ENCODE data around the gene PFKL. TPM values are rescaled to one million over a fixed set of nuclear protein-coding genes. Genes with fewer than 3 reads are reported as not detected.

The PFKL gene
- total RNA-seq, 1 donor from 2014 or later, result 217 TPM

DNA sequence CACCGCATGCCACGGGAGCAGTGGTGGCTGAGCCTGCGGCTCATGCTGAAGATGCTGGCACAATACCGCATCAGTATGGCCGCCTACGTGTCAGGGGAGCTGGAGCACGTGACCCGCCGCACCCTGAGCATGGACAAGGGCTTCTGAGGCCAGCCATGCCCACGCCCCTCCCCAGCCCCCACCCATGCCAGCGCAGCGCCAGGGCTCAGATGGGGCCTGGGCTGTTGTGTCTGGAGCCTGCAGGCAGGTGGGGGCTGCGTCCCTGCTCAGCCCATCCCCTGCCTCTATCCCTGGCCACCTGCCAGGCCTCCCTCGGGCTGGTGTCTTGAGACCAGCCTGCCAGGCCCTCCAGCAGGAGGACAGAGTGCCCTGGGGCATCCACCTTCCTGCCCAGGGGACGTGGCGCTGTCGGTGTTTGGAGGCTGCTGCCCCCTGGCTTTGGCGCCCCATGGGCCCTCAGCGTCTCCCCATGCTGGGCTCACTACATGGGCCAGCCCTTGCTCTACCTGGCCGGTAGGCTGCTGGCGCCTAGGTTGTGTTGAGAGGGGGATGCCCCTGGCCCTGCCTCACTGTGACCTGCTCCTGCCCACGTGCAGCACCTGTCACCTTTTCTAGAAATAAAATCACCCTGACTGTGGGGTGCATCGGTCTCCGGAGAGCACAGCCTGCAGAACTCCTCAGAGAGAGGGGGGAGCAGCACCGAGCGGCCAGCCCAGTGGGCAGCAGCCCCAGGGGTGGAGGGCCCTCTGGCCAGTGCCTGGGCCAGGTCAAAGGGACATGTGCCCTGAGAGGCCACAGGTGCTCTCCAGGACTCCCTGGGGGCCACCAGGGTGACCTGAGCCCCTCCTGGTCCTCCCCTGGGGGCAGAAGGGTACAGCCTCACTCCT is 27.1 kb downstream of the PFKL start:
- intact Hi-C loops (cut with micrococcal nuclease), result no loop called here

DNA sequence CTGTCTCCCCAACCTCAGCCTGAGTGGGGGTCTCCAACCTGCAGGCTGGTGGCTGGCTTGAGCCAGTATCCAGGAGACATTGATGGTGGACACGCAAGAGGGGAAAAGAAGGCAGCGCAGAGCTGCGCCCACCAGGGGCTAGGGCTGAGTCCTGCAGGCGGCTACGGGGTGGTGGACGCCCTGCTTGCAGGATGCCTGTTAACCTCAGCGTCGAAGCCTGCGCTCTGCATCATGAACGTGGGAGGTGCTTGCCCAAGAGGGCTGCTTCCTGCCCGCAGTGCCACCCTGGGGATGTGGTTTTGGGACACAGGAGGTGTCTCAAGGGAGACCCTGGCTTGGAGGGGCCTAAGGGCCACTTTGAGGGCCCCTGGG is 27.7 kb downstream of the PFKL start:
- intact Hi-C loops (cut with micrococcal nuclease), result no loop called here

DNA sequence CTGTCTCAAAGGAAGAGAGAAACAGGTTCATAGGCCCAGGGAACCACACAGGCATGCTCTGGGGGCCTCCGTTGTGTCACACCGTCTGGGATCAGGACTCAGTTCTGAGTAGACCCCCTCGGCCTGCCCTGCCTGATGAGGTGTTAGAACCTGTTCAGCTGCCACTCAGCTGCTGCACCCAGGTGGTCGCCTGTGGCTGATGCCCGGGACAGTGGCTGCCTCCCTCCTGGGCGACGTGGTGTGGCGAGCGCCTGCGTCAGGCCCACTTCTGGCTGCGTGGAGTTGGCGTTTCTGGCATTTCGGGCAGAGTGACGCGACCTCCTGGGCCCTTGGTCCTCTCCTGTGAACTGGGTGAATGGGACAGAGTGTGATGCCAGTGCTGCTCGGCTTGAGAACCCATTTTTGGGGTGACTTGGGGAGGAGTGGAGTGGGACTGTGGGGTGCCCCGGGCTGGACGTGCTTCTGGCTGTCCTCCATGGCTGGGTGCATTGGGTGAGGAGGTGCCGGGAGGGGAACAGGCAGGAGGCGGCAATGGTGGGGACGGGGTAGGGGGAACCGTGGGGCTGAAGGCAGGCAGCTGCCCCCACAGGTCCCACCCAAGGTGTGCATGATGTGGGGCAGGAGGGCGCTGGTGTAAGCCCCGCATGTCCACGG is 28.5 kb downstream of the PFKL start:
- intact Hi-C loops (cut with micrococcal nuclease), result no loop called here

DNA sequence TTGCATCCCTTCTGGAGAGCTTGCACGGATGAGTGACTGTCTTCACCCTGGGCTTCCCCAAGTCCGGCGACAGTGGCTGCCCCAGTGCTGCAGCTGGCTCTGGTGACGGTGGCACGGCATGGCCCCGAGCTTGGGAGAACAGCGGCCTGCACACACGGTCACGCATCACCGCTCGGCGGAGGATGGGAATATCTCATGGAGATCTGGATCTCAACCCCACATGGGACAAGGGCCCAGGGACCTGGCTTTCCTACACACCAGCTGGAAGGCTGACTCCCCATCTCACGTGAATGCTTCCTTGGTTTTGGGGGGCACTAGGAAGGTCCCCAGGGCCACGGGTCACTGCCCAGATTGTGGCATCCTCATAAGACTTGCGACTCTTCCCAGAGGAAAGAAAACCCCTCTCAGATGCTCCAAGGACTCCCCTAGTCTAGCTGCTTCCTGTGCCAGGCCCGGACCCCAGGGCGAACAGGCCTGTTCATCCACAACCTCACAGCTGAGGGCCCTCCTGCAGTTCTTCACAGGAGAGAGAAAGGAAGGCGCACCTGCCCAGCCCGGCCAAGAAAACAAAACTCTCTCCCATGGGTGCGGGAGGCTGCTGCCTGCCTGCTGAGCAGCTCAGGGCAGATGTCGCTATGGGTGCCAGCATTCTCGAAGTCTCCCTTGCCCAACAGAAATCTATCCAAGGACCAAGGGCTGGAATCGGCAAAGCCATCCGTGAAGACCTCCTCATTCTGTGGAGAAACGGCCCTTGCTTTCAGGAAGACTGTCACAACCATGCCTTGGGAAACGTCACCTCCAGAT is 29.4 kb downstream of the PFKL start:
- intact Hi-C loops (cut with micrococcal nuclease), result no loop called here

DNA sequence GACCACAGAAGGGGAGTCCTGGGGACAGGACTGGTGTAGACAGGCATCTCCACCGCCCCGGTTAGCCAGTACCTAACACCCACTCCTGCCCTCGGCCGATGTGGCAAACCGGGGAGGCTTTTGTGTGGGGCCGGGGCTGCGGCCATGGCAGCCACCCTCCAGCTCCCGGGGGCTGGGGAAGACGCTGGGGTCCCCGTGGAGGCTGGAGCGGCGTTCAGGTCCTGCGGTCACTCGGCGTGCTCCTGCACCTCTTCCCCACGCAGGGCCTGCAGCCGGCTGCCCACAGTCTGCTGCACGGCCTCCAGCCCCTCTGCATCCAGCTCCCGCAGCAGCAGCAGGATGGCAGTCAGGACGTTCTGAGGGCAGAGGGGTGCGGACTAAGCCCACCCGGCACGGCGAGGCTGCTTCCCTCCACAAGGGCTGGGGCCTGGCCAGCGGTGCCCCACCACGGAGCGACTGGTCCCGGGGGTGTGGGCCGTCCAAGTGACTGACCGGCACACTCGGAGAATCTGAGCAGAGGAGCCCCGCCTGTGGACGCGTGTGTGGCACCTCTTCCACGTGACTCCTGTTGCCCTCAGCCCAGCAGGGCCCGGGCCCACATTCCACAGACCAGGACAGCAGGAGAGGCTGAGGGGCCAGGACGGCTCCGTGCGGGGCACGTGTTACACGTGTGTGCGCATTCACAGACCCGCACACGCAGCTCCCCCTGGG is 30.3 kb downstream of the PFKL start:
- intact Hi-C loops (cut with micrococcal nuclease), result no loop called here

DNA sequence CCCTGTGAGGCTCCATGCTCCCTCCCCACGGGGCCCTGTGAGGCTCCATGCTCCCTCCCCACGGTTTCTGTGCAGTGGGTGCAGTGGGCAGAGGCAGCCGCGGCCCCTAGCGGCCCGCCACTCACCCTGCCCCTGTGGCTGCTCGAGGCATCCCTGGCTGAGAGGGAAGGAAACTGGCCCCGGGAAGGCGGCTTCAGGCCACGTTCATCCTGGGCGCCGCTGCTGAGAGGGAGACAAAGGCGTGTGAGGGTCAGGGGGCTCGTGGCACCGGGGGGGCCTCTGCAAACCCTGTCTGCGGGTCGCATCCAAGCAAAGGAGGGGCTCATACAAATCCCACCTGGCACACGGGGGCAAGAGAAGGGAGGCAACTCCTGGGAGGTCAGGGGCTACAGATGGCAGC is 30.8 kb downstream of the PFKL start:
- intact Hi-C loops (cut with micrococcal nuclease), result no loop called here

DNA sequence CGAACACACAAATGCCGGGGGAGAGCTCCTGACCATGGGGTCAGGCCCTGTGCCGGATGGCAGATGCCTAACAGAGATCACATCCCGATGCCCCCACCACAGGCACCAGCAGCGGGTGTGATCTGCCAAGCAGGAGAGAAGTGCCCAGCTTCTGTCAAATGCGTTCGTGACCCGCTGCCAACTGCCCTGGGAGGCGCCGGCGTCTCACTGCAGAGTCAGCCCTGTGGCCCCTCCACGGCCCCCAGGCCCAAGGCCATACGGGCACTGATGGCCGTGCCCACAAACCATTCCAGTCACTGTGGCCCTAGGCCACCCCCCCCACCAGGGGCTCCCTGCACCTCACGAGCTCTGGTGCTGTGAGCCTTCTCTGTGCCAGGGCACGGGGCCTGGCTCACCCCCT is 31.4 kb downstream of the PFKL start:
- intact Hi-C loops (cut with micrococcal nuclease), result no loop called here

DNA sequence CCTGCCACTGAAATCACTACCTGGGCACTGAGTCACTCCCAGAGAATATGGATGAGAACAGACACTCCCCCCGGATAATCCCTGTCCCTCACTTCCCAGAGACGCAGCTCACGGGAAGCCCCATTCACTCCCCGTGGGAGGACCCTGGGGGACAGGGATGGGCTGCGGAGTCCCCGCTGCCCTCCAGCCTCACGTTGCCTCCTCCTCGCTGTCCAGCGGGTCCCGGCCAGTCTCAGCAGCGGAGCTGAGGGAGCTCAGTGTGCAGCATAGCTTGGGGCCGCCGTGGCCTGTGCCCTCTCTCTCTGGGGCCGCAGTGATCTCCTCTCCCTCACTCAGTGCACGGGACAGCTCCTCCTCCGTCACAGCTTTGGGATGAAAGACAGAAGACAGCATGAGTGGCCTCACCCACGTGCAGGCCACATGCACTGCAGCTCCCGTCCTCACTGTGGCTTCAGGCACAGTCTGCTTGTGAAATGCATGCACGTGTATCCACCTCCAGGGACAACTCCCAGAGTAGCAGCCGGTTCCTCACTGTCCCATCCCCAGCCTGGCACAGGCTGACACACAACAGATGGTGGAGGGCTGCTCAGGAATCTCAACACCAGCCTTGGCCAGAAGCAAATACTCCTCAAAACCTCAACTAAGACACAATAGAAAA is 31.9 kb downstream of the PFKL start:
- intact Hi-C loops (cut with micrococcal nuclease), result no loop called here

DNA sequence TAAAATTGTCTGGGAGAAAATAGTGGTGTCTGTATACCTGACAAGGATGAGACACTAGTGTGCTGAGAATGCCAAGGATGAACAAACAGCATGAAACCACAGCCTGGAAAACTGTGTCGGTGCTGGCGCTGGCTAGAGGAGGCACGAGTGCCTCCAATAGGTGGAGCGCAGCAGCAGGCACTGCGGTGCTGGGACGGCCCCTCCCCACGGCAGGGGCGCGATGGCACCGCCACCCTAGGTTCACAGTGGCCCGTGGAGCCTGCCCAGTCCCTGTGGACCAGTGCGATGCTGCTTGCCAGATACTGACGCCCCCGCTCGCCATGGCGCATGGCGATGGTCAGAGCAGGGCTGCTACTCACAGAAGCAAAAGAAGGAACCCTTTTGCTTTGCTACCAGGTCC is 32.5 kb downstream of the PFKL start:
- intact Hi-C loops (cut with micrococcal nuclease), result no loop called here

DNA sequence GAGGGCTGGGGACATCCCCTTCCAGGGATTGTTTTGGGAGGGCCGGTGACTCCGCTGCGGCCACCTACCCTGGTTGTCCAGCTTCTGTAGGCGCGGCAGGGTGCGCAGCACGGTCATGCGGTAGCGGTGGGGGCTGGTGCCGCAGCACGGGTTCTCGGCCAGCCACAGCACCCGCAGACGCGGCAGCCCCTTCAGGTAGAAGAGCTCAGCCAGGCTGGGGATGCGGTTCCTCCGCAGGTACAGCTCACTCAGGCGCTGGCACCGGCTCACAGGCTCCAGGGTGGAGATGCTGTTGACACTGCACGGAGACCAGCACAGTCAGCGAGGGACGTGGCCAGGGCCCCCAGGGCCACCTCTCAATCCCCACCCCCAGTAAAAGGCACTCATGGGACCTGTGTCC is 33.1 kb downstream of the PFKL start:
- intact Hi-C loops (cut with micrococcal nuclease), result no loop called here

DNA sequence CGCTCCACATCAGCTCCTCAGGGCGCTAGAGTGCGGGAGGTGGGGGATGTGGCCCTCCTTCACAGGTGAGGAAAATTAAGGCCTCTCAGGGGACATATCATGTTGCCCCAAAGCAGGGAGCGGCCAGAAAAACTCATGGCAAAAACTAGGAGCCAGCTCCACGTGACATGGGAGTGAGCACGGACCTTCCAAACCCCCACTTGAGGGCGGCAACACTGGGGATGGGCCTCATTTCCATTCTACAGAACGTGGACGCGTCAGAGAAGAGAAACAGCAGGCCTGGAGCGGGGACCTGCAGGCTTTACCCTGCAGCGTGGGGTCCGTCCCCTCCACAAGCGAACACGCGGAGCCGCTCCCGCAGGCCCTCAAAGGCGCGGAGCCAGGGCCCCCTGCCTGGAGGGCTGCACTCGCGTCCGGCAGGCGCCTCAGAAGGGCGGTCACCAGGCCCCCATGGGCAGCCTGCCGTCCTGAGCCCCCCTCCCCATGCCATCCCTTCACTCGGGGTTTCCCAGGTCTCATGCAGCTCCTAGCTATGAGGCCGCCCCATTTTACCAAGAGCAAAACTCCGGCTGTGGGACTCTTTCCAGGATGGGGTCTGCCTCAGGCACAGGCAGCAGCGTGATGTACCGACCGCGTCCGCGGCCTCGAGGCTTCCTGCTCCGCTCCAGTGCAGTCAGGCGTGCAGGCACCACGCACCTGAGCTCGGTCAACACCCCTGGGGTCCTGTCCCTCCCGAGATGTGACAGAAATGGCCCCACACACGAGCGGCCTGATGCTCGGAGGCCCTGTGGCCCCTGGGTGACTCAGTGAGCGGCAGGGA is 33.9 kb downstream of the PFKL start:
- intact Hi-C loops (cut with micrococcal nuclease), result no loop called here

DNA sequence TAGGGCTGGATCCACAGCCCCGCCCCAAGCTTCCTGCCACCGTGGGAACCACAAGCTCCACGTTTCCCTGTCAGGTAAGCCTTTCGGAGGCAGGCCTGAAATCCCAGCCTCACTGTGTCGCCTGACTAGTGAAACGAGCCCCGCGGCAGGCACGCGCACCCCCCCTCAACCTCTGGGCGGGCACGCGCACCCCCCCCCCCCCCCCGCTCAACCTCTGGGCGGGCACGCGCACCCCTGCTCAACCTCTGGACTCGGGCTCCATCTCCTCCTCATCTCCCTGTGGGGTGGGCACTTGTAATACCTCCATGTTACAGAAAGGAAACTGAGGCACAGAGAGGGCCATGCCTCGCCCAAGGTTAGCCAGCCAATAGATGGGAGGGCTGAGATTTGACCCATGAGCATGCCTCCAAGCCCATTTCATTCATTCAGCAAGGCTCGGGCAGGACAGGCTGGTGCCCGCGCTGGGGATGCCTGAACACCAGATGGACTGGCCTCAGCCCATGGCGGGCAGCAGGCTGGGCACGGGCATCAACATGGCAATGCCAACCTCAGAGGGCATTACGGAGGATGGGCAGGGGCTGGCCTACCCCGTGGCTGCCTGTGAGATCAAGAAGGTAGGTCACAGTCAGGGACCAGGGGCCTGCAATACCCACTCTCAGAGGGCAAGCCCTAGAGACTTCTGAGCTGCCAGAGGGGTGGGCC is 34.6 kb downstream of the PFKL start:
- intact Hi-C loops (cut with micrococcal nuclease), result loop anchor here (5.0 kb wide), 2 partner anchors 322 to 1308 kb away; partner anchors contain the start of genes PCBP3 and TRAPPC10

DNA sequence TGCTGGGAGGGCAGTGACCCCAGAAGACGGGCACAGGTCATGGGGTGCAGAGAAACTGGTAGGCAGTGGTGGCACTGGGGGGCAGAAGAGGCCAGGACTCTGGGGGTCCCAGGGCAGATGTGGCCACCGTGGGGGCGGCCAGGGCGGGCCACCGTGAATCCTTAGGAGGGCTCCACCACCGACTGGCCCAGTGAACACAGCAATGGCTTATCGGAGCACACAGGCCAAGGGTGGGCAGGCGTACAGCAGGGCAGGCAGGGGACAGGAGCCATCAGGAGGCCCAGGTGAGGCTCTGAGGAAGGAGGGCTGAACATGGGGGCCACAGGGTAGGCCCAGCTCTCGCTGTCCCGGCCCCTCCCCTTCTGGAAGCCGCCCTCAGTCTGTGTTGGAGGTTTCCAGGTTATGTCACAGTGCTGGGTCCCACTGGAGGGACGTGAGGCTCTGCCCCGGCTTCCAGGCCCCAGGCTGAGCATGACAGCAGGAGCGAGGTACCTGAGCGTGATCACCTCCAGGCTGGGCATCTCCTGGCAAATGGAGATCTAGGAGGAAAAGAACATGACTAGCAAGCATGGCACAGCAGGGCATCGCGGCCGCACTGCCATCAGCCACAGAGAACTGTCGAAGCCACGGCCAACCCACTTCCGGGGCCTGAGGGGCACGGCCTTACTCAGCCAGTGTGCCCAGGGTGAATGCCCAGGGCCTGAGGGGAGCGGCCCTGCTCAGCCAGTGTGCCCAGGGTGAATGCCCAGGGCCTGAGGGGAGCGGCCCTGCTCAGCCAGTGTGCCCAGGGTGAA is 35.6 kb downstream of the PFKL start:
- intact Hi-C loops (cut with micrococcal nuclease), result loop anchor here (5.0 kb wide), 2 partner anchors 323 to 1307 kb away; partner anchors contain the start of genes PCBP3 and TRAPPC10

DNA sequence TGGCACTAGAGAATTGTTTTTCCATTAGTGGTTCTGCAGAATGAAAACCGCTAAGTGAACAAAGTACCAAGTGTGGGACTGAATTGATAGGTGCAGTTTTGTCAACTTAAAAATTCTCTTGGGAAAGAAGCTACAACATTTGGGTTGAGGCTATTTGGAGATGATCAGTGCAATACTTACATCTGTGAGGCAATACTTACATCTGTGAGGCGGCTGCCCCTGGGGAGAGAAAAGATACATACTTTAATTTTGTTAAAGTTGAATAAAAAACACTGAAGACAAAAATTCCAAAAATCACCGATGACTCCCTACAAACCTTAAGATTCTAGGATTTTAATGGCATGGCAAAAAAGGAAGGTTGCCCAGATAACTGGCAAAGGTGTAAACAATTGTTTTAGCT is 37.6 kb downstream of the PFKL start:
- intact Hi-C loops (cut with micrococcal nuclease), result loop anchor here (5.0 kb wide), 2 partner anchors 325 to 1305 kb away; partner anchors contain the start of genes PCBP3 and TRAPPC10

DNA sequence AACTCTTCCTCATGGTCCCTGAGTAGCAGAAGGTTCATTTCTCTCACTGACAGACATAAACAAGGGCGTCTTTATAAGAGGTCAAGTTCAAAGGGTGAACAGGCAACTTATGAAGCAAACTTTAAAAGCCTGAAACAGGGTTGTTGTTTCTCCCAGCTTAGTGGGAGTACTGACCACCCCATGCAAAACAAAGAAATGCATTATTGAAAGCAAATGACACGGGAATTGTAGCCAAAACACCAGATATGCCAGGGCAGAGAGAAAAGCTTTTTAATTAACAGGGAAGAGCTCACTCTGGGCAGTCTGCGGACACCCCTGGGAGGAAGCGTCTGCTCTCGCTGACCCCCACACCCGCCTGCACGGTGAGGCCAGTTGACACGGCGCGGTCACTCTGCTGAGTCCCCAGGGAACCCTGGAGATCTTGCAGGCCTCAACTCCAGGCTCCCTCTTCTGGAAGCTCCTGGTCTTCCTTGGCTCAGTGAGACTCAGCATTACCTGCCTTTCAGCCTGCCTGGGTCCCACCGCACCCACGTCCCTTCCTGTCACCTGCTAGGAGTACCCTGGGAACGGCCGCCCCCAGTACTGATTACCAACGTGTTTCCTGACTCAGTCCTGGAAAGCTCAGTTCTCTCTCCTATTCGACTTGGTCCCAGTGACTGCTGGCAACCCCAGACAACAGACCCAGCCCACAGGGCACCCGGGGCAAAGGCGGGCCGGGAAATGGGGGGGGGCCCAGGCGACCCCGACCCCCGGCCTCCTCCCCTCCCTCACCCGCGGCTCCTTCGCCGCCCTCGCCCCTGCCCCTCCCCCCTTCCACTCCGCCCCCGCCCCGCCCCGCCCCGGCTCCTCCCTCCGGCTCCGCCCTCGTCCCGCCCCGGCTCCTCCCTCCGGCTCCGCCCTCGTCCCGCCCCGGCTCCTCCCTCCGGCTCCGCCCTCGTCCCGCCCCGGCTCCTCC is 38.4 kb downstream of the PFKL start:
- intact Hi-C loops (cut with micrococcal nuclease), result loop anchor here (2.0 to 5.0 kb wide), 4 partner anchors 91 to 1304 kb away; partner anchors contain the start of genes PCBP3, SUMO3 and TRAPPC10

DNA sequence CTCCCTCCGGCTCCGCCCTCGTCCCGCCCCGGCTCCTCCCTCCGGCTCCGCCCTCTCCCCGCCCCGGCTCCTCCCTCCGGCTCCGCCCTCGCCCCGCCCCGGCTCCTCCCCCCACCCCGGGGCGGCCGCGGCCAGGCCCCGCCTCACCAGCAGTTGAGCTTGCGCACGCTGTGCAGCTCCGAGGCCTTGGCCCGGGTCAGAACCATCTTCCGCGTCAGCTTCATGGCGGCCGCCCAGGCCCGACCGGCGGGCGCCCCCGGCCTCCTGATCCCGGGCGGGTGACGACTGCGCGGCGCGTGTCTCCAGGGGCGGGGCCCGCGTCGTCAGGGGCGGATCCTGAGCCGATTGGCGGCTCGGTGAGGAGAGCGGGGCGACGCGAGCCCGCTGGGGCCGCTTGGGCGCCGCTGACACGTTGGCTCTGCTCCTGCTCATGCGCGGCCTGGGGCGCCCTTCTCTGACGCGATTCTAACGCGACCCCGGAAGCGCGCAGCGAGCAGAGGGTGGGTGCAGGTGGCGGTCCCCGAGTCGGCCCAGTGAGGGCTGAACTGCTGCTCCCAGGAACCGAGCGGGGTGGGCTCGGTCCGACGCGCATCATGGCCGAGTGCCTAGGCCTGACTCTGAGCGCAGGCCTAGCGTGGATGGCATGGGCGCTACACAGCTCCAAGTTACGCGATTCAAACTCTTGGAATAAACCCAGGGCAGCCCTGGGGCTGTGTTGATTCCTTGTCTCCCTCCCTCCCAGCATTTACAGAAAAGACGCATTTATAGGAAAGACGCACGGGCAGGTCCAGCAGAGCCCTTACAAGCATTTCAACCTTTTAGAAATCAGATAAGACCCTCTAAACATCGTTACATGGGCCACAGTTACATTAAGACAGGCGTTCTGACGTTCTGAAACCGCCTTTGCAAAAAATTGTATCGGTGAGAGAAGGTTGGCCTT is 39.4 kb downstream of the PFKL start, which contains the start of gene CFAP410:
CFAP410 (minus strand) TSS at position 420 of the 940 bp plus-strand sequence; CDS start at position 224, 196 bp downstream.
- intact Hi-C loops (cut with micrococcal nuclease), result loop anchor here (1.0 to 5.0 kb wide), 5 partner anchors 90 to 1303 kb away; partner anchors contain the start of genes LRRC3, PCBP3, SUMO3 and TRAPPC10

Data from T-helper 2 cell treated with Interferon-gamma antibody and Interleukin-4, amounts not matched to agents 100 ng/mL and 5 ng/mL, for 36 hours (primary cell).